GM12801 (cell line): Measurements from ENCODE around the gene CTBP2.

Source experiments
- CTCF ChIP-seq: IDR thresholded peaks from one replicate; pipeline ENCODE4 v1.5.1; 2011; ENCODE audit warnings: control low read depth; ENCODE audit not compliant: insufficient read length; ENCODE audit errors: extremely low read depth

The CTBP2 gene

DNA sequence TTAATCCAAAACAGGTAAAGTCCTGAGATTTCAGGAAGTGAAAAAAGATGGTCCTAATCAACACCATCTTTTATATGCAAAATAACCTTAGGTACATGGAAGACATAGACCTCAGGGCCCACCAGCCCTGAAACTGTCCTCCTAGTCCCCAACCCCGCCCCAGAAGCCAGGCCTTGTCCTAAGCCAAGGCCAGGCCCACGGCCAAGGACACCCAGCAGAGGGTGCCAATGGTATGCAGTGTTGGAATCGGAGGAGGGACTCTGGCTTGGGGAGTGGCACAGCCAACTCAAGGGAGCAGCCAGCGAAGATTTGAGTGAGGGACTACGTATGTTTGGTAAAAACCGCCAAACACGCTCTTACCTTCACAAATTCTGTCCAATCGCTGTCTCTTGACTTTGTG lies 121.7 kb downstream of the CTBP2 start:
- TF ChIP-seq CTCF = no peak

GRCh38 chr10:125037145-125037877 lies 123.1 kb downstream of the CTBP2 start:
- no peak for TF ChIP-seq CTCF

DNA sequence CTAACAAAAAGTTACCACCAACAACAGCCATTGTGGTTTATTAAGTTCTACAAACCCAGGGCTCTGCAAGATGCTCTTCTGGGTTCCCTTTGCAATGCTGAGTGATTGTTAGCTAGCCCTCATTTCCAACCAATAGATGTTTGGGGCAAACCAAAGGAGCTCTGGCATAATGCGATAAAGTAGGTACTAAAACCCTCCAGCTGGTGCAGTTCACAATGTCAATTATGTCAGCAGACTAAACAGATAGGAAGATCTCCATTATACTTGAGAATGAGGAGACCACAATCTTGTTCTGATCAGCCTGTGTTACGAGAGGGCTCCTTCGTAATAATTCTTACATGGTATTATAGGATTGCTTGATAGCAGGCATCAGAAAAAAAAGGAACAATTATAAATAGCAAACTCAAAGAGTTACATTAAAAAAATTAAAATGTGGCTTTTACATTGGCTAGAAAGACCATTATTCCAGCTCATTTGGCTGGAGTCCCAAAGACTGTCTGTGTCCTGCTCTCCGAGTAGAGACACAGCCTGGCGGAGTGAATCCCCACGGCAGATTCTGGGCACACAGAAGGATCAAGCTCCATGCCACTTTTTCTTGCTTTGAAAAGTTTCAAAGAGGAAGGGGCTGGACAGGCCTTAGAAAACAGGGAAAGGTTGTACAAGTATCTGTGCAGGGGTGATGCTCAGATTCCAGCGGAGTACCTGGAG lies 124.6 kb downstream of the CTBP2 start:
- no peak for TF ChIP-seq CTCF

DNA sequence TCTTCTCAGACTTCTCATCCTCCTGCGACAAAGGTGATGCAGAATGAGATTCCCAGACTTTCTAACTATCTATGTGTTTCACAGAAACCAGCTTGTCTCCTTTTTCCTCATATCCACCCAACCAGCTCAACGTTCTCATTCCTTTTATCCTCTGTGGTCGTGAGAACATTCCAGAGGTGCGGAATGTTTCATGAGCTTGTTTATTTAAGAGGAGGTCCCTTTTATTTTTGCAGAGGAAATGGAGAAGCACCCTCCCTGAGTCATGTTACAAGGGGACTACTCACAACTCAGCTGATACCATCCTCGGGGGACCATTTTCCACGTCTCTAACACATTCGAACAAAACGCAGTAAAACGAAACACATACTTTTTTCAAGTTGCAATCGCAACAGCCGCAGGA lies 125.2 kb downstream of the CTBP2 start:
- no peak for TF ChIP-seq CTCF

- TF ChIP-seq CTCF = no peak
These were observed 125.7 kb downstream of the CTBP2 start for GRCh38 chr10:125034675-125035074.

- TF ChIP-seq CTCF = no peak
These were observed 127.0 kb downstream of the CTBP2 start for GRCh38 chr10:125033146-125033924.

GRCh38 chr10:125032474-125033020 lies 127.8 kb downstream of the CTBP2 start:
- no peak for TF ChIP-seq CTCF
